Cardiac muscle cell (in vitro differentiated cells and primary cell): ENCODE data around the gene SLC25A21. TPM values are rescaled to one million over a fixed set of nuclear protein-coding genes. Genes with fewer than 3 reads are reported as not detected.
"Not testable (repeated sequence)": the region's sequence is repeated elsewhere in the genome, so short reads cannot be mapped to it uniquely, and the experiment has no call there.

Source experiments
- DNase-seq, 2 donors: peaks; one replicate each; pipeline versions ENCODE4 v3.0.0 to v3.0.0-alpha.2; 2010 to 2017; ENCODE audit warnings: low read depth in 1 of 2, low spot score in 1 of 2
- H3K27ac ChIP-seq: fragments of 200-600 bp; sonication (generic); 2 replicates; pipeline ENCODE4 v1.5.1; 2016
- H3K27me3 ChIP-seq: fragments of 200-600 bp; sonication (generic); 2 replicates; pipeline ENCODE4 v1.6.0; 2016; ENCODE audit warnings: control low read depth
- H3K36me3 ChIP-seq: fragments of 200-600 bp; sonication (generic); 2 replicates; pipeline ENCODE4 v1.5.1; 2016; ENCODE audit warnings: control low read depth
- H3K4me1 ChIP-seq: fragments of 200-600 bp; sonication (generic); 2 replicates; pipeline ENCODE4 v1.8.1; 2017; ENCODE audit warnings: low read depth, mild to moderate bottlenecking, mixed run types
- H3K4me3 ChIP-seq: fragments of 200-600 bp; sonication (generic); 2 replicates; pipeline ENCODE4 v1.5.1; 2016; ENCODE audit warnings: mild to moderate bottlenecking
- H3K9me3 ChIP-seq: fragments of 200-600 bp; sonication (generic); 2 replicates; pipeline ENCODE4 v1.5.1; 2017; ENCODE audit warnings: low read depth, mild to moderate bottlenecking, control low read depth
- polyA plus RNA-seq: library from polyadenylated mRNA; unstranded; fragments of >200 nt; fragmentation: Nextera tagmentation; extraction: Ambion mirVana; gene quantifications from 2 replicates; pipeline ENCODE4 v1.2.1, GENCODE V29; 2016
- total RNA-seq: library from RNA; depleted of rRNA; stranded (reverse); fragments of >200 nt; gene quantifications from 2 replicates; pipeline ENCODE4 v1.2.3, GENCODE V29; 2016
- TF ChIP-seq, protein P1 (sequence below): IDR thresholded peaks from 2 replicates; pipeline ENCODE4 v1.5.1; 2012; ENCODE audit warnings: low read depth, mild to moderate bottlenecking, low read length

SLC25A21 gene
- total and polyA plus RNA-seq, 2 experiments from 2014 or later, result 0.63 to 8.4 TPM

DNA sequence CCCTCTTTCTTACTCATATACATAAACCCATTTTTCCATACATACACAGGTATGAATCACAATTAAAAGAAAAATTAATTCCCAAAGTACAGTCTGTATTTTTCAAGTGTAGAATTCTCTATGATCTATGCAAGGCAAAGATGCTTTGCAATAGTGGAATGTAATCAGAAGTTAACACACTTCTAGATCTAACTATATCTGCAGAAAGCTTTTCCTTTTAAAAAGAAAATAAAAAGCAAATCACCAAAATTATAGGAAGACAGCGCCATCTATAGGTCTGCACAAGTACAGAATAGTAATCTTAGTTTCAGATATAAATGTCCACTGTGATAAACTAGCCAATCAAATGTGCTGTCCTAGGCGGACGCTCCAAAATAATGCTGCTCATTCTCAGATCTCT, 22.0 kb downstream of the SLC25A21 start:
- H3K4me3 ChIP-seq, result no peak overlapping the region
- no peaks in the 10 kb centered on the region for H3K27me3 ChIP-seq
- no peaks in the 10 kb centered on the region for H3K9me3 ChIP-seq
- H3K4me1 ChIP-seq, result no peaks in the 10 kb centered on the region
- no peaks in the 10 kb centered on the region for H3K36me3 ChIP-seq
- no peak overlapping the region for H3K27ac ChIP-seq
- peak; percentile 30 to 44 for DNase-seq
- TF ChIP-seq, protein P1, sequence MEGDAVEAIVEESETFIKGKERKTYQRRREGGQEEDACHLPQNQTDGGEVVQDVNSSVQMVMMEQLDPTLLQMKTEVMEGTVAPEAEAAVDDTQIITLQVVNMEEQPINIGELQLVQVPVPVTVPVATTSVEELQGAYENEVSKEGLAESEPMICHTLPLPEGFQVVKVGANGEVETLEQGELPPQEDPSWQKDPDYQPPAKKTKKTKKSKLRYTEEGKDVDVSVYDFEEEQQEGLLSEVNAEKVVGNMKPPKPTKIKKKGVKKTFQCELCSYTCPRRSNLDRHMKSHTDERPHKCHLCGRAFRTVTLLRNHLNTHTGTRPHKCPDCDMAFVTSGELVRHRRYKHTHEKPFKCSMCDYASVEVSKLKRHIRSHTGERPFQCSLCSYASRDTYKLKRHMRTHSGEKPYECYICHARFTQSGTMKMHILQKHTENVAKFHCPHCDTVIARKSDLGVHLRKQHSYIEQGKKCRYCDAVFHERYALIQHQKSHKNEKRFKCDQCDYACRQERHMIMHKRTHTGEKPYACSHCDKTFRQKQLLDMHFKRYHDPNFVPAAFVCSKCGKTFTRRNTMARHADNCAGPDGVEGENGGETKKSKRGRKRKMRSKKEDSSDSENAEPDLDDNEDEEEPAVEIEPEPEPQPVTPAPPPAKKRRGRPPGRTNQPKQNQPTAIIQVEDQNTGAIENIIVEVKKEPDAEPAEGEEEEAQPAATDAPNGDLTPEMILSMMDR, result peak; percentile 74

DNA sequence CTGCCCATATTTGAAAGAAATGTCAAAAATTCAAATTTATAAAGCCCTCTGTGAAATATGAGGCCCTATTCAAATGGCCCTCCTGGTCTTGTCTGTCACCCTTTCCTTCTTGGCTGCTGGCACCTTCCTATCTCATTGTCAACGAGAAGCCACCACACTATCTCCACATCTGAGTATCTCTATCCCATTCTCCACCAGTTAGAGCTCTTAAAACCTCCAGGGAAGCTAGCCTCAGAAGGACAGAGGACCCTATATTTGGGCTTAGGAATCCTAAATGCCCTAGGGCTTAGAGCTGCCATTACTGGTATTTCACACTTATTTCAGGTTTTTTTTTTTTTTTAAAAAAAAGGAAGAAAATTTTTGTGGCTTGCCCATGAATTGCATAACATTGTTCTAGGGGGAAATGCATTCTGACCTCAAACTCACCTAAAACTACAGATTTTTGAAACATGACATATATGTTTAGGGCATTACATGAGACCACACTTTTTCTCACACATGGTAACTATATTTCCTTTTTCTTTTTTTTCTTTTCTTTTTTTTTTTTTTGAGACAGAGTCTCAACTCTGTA, 25.0 kb downstream of the SLC25A21 start:
- DNase-seq, result peak in 1 of 2 donors; percentile 10
- TF ChIP-seq, protein P1, result no peak
- no peaks in the 10 kb centered on the region for H3K9me3 ChIP-seq

DNA sequence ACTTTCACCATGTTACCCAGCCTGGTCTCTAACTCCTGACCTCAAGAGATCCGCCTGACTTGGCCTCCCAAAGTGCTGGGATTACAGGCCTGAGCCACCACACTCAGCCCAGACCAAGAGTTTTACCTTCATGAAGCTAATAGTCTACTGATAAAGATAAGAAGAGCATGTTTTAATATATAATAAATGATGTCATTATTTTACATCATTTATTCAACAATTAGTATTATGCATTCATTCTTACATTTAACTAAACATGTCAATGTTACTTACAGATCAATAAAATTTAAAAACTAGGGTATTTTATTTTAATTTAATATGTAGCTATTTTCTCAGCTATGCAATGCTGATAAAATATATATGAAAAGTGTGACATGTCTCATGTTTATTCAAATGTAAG, 26.0 kb downstream of the SLC25A21 start:
- not testable (repeated sequence) for H3K4me3 ChIP-seq, H3K27ac ChIP-seq, DNase-seq, H3K9me3 ChIP-seq, H3K27me3 ChIP-seq, H3K4me1 ChIP-seq, H3K36me3 ChIP-seq

More for the DNA sequence above, 25.0 kb downstream of the SLC25A21 start:
- Histone ChIP-seq H3K27me3 (no peaks in the 10 kb centered on the region), H3K36me3 (no peaks in the 10 kb centered on the region), H3K4me1 (no peaks in the 10 kb centered on the region), H3K27ac (no peak overlapping the region), H3K4me3 (no peak overlapping the region)

DNA sequence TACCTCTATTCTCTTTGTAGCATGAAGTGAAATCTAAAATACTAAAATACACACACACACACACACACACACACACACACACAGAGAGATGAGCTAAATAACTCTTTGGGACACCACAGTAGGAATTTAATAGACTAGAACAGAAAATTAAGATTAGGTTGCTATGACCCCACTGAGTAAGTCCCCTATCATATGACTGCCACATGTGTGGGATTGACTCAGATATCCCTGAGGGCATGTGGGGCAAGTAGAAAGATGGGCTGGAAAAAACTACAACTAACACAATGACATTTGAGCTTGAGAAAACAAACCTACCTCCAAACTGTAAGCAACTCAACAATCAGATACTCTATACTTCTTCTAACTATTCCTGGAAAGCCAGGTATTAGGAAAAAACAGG, 27.0 kb downstream of the SLC25A21 start:
- H3K27ac ChIP-seq, result no peak overlapping the region
- no peaks in the 10 kb centered on the region for H3K9me3 ChIP-seq
- H3K27me3 ChIP-seq, result no peaks in the 10 kb centered on the region
- no peak overlapping the region for H3K4me3 ChIP-seq
- no peak for DNase-seq
- TF ChIP-seq, protein P1, result no peak
- no peaks in the 10 kb centered on the region for H3K4me1 ChIP-seq
- no peaks in the 10 kb centered on the region for H3K36me3 ChIP-seq

DNA sequence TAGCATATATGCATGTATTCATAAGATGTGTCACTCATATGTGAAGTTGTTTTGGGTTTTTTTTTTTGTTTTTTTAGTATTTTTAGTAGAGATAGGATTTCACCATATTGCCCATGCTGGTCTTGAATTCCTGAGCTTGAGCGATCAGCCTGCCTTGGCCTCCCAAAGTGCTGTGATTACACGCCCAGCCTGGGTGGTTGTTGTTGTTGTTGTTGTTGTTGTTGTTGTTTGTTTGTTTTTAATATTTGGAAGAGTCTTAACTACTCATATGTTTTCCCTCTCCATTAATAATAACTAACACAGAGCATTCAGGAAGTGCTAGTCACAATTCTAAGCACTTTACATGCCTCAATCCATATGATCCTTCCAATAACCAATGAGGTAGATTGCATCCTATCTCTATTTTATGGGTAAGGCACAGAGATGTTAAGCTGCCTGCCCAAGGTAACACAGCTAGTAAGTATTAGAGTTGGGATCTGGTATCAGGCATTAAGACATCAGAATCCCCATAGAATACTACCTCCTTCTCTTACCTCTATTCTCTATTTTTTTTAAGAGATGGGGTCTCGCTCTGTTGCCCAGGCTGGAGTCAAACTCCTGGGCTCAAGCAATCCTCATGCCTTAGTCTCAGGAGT, 27.6 kb downstream of the SLC25A21 start:
- no peak for DNase-seq
- Histone ChIP-seq H3K9me3 (no peaks in the 10 kb centered on the region), H3K27ac (no peak overlapping the region), H3K4me1 (no peaks in the 10 kb centered on the region), H3K27me3 (no peaks in the 10 kb centered on the region), H3K4me3 (no peak overlapping the region), H3K36me3 (no peaks in the 10 kb centered on the region)
- TF ChIP-seq, protein P1, result no peak

DNA sequence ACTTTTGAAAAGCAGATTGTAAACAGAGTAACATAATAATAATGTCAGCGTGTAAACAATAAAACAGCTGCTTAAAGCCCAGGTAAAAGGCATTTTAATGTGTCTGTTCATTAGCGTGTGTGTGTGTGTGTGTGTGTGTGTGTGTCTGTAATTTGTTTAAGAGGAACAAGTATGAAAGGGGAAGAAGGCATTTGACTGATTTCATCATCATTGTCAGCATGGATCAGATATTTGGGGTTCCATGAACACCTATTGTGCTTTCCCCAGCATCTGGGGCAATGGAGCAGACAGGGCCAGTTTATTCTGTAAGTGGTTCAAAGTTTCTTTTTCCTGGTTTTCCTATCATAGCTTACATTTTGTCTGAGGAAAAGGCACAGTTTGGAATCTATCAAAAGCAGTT, 28.9 kb downstream of the SLC25A21 start:
- no peaks in the 10 kb centered on the region for H3K36me3 ChIP-seq
- no peaks in the 10 kb centered on the region for H3K9me3 ChIP-seq
- no peak overlapping the region for H3K27ac ChIP-seq
- H3K4me1 ChIP-seq, result no peaks in the 10 kb centered on the region
- H3K4me3 ChIP-seq, result no peak overlapping the region
- H3K27me3 ChIP-seq, result no peaks in the 10 kb centered on the region
- TF ChIP-seq, protein P1, result no peak
- no peak for DNase-seq
